GM23338 (cell line): Measurements from ENCODE around the gene ZNF787. TPM values are rescaled to one million over a fixed set of nuclear protein-coding genes. Genes with fewer than 3 reads are reported as not detected.

Experiments
- ATAC-seq: fragments of 200-7000 bp; cut with Tn5 transposase; 3 replicates; pipeline ENCODE4 v1.9.1; 2020
- DNase-seq: peaks from one replicate; pipeline ENCODE4 v3.0.0-alpha.2; 2015; ENCODE audit warnings: low spot score
- H2AFZ ChIP-seq: fragments of 200-600 bp; sonication (generic); 2 replicates; pipeline ENCODE4 v1.8.0; 2016; ENCODE audit warnings: antibody characterized with exemption, mild to moderate bottlenecking, moderate library complexity
- H3F3A ChIP-seq: fragments of 200-600 bp; sonication (generic); replicated peaks from 2 replicates; pipeline ENCODE4 v1.8.0; 2017; ENCODE audit warnings: antibody characterized with exemption, mixed run types, low read depth
- H3K27ac ChIP-seq: fragments of 200-600 bp; sonication (generic); 2 replicates; pipeline ENCODE4 v1.6.1; 2016; ENCODE audit warnings: low read depth
- H3K27me3 ChIP-seq: fragments of 200-600 bp; sonication (generic); 2 replicates; pipeline ENCODE4 v1.8.0; 2016; ENCODE audit warnings: mild to moderate bottlenecking, mixed run types, moderate library complexity; ENCODE audit not compliant: insufficient read depth
- H3K36me3 ChIP-seq: fragments of 200-600 bp; sonication (generic); 2 replicates; pipeline ENCODE4 v1.8.0; 2016; ENCODE audit warnings: mild to moderate bottlenecking; ENCODE audit not compliant: insufficient read depth
- H3K4me1 ChIP-seq: fragments of 200-600 bp; sonication (generic); 2 replicates; pipeline ENCODE4 v1.8.0; 2016; ENCODE audit warnings: mild to moderate bottlenecking, moderate library complexity; ENCODE audit not compliant: insufficient read depth
- H3K4me2 ChIP-seq: fragments of 200-600 bp; sonication (generic); 2 replicates; pipeline ENCODE4 v1.7.1; 2017; ENCODE audit warnings: mixed run types
- H3K4me3 ChIP-seq: fragments of 200-600 bp; sonication (generic); 2 replicates; pipeline ENCODE4 v1.6.1; 2016; ENCODE audit warnings: mixed run types
- H3K79me2 ChIP-seq: fragments of 200-600 bp; sonication (generic); replicated peaks from 2 replicates; pipeline ENCODE4 v1.8.0; 2017; ENCODE audit warnings: mild to moderate bottlenecking; ENCODE audit not compliant: insufficient read depth
- H3K9me2 ChIP-seq: fragments of 200-600 bp; sonication (generic); 2 replicates; pipeline ENCODE4 v1.8.0; 2017; ENCODE audit not compliant: insufficient read depth
- H4K20me1 ChIP-seq: fragments of 200-600 bp; sonication (generic); replicated peaks from 2 replicates; pipeline ENCODE4 v1.8.0; 2017; ENCODE audit warnings: mild to moderate bottlenecking; ENCODE audit not compliant: insufficient read depth
- H3K27ac Mint-ChIP-seq: 2 replicates; pipeline ENCODE4 v1.8.0; 2020; ENCODE audit warnings: inconsistent platforms, mild to moderate bottlenecking, moderate library complexity, mixed read lengths
- H3K27me3 Mint-ChIP-seq: 3 replicates; pipeline ENCODE4 v1.8.0; 2022; ENCODE audit warnings: low read depth, mild to moderate bottlenecking, moderate library complexity, mixed read lengths, inconsistent platforms; ENCODE audit not compliant: insufficient read depth, poor library complexity
- H3K36me3 Mint-ChIP-seq: 3 replicates; pipeline ENCODE4 v1.8.0; 2021; ENCODE audit warnings: low read depth, mild to moderate bottlenecking, inconsistent platforms, moderate library complexity, mixed read lengths
- H3K4me1 Mint-ChIP-seq: 3 replicates; pipeline ENCODE4 v1.8.0; 2020; ENCODE audit warnings: mild to moderate bottlenecking, inconsistent platforms, mixed read lengths
- H3K4me3 Mint-ChIP-seq: 3 replicates; pipeline ENCODE4 v1.8.0; 2021; ENCODE audit warnings: moderate library complexity, mild to moderate bottlenecking, inconsistent platforms, mixed read lengths
- H3K9me3 Mint-ChIP-seq: 3 replicates; pipeline ENCODE4 v1.8.0; 2020; ENCODE audit warnings: moderate library complexity, mild to moderate bottlenecking, inconsistent platforms, mixed read lengths
- POLR2AphosphoS5 ChIP-seq: IDR thresholded peaks from 2 replicates; pipeline ENCODE4 v1.6.1; 2016; ENCODE audit warnings: antibody characterized with exemption, low read depth
- REST ChIP-seq: IDR thresholded peaks from one replicate; pipeline ENCODE4 v1.6.1; 2018; ENCODE audit warnings: antibody characterized with exemption; ENCODE audit not compliant: unreplicated experiment
- polyA plus RNA-seq: library from polyadenylated mRNA; unstranded; fragments of >200 nt; fragmentation: Nextera tagmentation; extraction: Ambion mirVana; gene quantifications from 2 replicates; pipeline ENCODE4 v1.2.1, GENCODE V29; 2016
- total RNA-seq: library from RNA; depleted of rRNA; stranded (reverse); fragments of >200 nt; shearing (Covaris generic); gene quantifications from 2 replicates; pipeline ENCODE4 v1.2.3, GENCODE V29; 2014
- TF ChIP-seq, protein P1 (sequence below), 2 experiments: fragments of 200-600 bp in 1 of 2; sonication (generic) in 1 of 2; conservative IDR thresholded peaks; 2 replicates each; pipeline versions ENCODE4 v1.5.1 to v1.6.1; 2016 to 2017; ENCODE audit warnings: antibody characterized with exemption in 2 of 2, low read depth in 2 of 2, mild to moderate bottlenecking in 2 of 2, moderate library complexity in 1 of 2

ZNF787 gene
- total and polyA plus RNA-seq, 2 experiments from 2014 or later = 12.5 to 44.6 TPM

- Mint-ChIP-seq H3K4me3 (no peak overlapping the region), H3K36me3 (peaks cover 13% of the 10 kb centered on the region), H3K27me3 (peaks cover 1% of the 10 kb centered on the region), H3K9me3 (no peaks in the 10 kb centered on the region; the same call in 2 of the 3 replicates), H3K4me1 (no peaks in the 10 kb centered on the region), H3K27ac (no peak overlapping the region)
- Histone ChIP-seq H4K20me1 (no peaks in the 10 kb centered on the region; the same call in 1 of the 2 replicates), H2AFZ (no peak overlapping the region), H3K27ac (no peak overlapping the region), H3K4me2 (no peak overlapping the region), H3K79me2 (no peaks in the 10 kb centered on the region), H3K27me3 (no peaks in the 10 kb centered on the region), H3K4me3 (no peak overlapping the region), H3F3A (no peaks in the 10 kb centered on the region), H3K9me2 (no peaks in the 10 kb centered on the region), H3K4me1 (no peaks in the 10 kb centered on the region), H3K36me3 (no peaks in the 10 kb centered on the region)
- ATAC-seq (no peak), DNase-seq (no peak)
- TF ChIP-seq, protein P1, sequence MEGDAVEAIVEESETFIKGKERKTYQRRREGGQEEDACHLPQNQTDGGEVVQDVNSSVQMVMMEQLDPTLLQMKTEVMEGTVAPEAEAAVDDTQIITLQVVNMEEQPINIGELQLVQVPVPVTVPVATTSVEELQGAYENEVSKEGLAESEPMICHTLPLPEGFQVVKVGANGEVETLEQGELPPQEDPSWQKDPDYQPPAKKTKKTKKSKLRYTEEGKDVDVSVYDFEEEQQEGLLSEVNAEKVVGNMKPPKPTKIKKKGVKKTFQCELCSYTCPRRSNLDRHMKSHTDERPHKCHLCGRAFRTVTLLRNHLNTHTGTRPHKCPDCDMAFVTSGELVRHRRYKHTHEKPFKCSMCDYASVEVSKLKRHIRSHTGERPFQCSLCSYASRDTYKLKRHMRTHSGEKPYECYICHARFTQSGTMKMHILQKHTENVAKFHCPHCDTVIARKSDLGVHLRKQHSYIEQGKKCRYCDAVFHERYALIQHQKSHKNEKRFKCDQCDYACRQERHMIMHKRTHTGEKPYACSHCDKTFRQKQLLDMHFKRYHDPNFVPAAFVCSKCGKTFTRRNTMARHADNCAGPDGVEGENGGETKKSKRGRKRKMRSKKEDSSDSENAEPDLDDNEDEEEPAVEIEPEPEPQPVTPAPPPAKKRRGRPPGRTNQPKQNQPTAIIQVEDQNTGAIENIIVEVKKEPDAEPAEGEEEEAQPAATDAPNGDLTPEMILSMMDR (conservative IDR thresholded peaks at IDR 0.05; ENCODE audit: low read depth in 2 of 2) = no peak
- no peak for TF ChIP-seq REST
Measured at GRCh38 chr19:56162258-56162657, 41.2 kb upstream of the ZNF787 start.

DNA sequence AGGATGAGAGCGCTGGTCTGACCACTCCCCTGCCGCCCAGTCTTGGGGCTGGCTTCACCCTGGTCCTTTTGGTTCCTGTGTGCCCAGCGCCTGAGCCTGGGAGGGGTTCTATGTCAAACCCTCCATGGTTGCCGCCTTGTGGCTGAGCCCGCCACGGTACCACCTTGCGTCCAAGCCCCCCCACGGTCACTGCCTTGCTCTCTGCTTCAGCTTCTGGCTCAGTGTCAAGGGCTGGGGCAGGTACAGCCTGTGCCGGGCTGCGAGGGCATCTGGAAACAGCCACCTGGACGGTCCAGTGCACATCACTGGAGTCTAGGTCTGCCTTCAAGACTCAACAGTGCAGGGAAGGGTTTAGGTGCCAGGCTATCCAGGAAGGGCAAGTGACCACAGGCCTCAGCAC lies 40.4 kb upstream of the ZNF787 start:
- no peak for ATAC-seq
- TF ChIP-seq REST (no peak), POLR2AphosphoS5 (no peak)
- TF ChIP-seq, protein P1 (conservative IDR thresholded peaks at IDR 0.05; ENCODE audit: low read depth in 2 of 2) = no peak
- no peak for DNase-seq
- Histone ChIP-seq H3K27me3 (no peaks in the 10 kb centered on the region), H3K27ac (no peak overlapping the region), H3K9me2 (no peaks in the 10 kb centered on the region), H3F3A (no peaks in the 10 kb centered on the region), H3K79me2 (no peaks in the 10 kb centered on the region), H4K20me1 (no peaks in the 10 kb centered on the region; the same call in 1 of the 2 replicates), H3K4me1 (no peaks in the 10 kb centered on the region), H3K36me3 (no peaks in the 10 kb centered on the region), H3K4me3 (no peak overlapping the region), H2AFZ (no peak overlapping the region), H3K4me2 (no peak overlapping the region)
- Mint-ChIP-seq H3K36me3 (peaks cover 13% of the 10 kb centered on the region), H3K4me3 (no peak overlapping the region), H3K27ac (no peak overlapping the region), H3K9me3 (no peaks in the 10 kb centered on the region; the same call in 2 of the 3 replicates), H3K27me3 (peaks cover 1% of the 10 kb centered on the region), H3K4me1 (no peaks in the 10 kb centered on the region)
